HG03442 (cell line): Measurements from ENCODE around the gene APMAP.

Source experiments
- ATAC-seq: cut with Tn5 transposase; IDR thresholded peaks from one replicate; pipeline ENCODE4 v1.9.1; 2021; ENCODE audit warnings: mild to moderate bottlenecking, moderate library complexity; ENCODE audit not compliant: unreplicated experiment

APMAP gene

GRCh38 chr20:24992487-24993205, at the start of gene APMAP:
APMAP (minus strand) TSS chr20:24992751; CDS start chr20:24992688, 63 bp downstream.
- ATAC-seq, result peak; percentile 95

- ATAC-seq, result no peak
Observed at GRCh38 chr20:25041813-25042530, 49.4 kb upstream of the APMAP start.

- no peak for ATAC-seq
Observed at GRCh38 chr20:25040438-25040831, 47.9 kb upstream of the APMAP start.

- ATAC-seq, result no peak
Observed at GRCh38 chr20:25039697-25040437, 47.3 kb upstream of the APMAP start.

- ATAC-seq, result no peak
Observed at GRCh38 chr20:25038591-25039015, 46.1 kb upstream of the APMAP start.

GRCh38 chr20:25038103-25038410, 45.5 kb upstream of the APMAP start:
- ATAC-seq, result no peak

GRCh38 chr20:25037288-25038102, 44.9 kb upstream of the APMAP start:
- no peak for ATAC-seq

- no peak for ATAC-seq
Observed at GRCh38 chr20:25036331-25036936, 43.9 kb upstream of the APMAP start.

- no peak for ATAC-seq
Observed at GRCh38 chr20:25035921-25036320, 43.4 kb upstream of the APMAP start.

GRCh38 chr20:25033924-25034300, 41.4 kb upstream of the APMAP start:
- ATAC-seq, result no peak

- no peak for ATAC-seq
Observed at GRCh38 chr20:25033265-25033923, 40.8 kb upstream of the APMAP start.

- ATAC-seq, result no peak
Observed at GRCh38 chr20:25032478-25033264, 40.1 kb upstream of the APMAP start.

- no peak for ATAC-seq
Observed at GRCh38 chr20:25032065-25032477, 39.5 kb upstream of the APMAP start.

- no peak for ATAC-seq
Observed at GRCh38 chr20:25031241-25031640, 38.7 kb upstream of the APMAP start.

GRCh38 chr20:25030649-25031207, 38.2 kb upstream of the APMAP start:
- no peak for ATAC-seq

- no peak for ATAC-seq
Observed at GRCh38 chr20:25030007-25030648, 37.6 kb upstream of the APMAP start.

GRCh38 chr20:25025986-25026605, 33.5 kb upstream of the APMAP start:
- no peak for ATAC-seq
